Fibroblast of villous mesenchyme (primary cell): ENCODE data around the gene PALLD. TPM values are rescaled to one million over a fixed set of nuclear protein-coding genes. Genes with fewer than 3 reads are reported as not detected.
A peak's percentile ranks its signal among the peaks of the same experiment; 100 is the strongest.

Experiments
- DNase-seq: peaks from one replicate; pipeline ENCODE4 v3.0.0-alpha.2; 2010; ENCODE audit warnings: low read depth
- H3K4me3 ChIP-seq: 2 replicates; pipeline ENCODE4 v1.5.1; 2011; ENCODE audit warnings: low read depth, mild to moderate bottlenecking, low read length
- CTCF ChIP-seq: IDR thresholded peaks from 2 replicates; pipeline ENCODE4 v1.5.1; 2012; ENCODE audit warnings: low read depth, mild to moderate bottlenecking, low read length; ENCODE audit not compliant: insufficient read depth
- total RNA-seq: library from RNA; depleted of rRNA; stranded (reverse); fragments of >200 nt; gene quantifications from 2 replicates; pipeline ENCODE4 v1.2.3, GENCODE V29; 2012

PALLD gene
- total RNA-seq, 1 donor = 188 TPM

DNA sequence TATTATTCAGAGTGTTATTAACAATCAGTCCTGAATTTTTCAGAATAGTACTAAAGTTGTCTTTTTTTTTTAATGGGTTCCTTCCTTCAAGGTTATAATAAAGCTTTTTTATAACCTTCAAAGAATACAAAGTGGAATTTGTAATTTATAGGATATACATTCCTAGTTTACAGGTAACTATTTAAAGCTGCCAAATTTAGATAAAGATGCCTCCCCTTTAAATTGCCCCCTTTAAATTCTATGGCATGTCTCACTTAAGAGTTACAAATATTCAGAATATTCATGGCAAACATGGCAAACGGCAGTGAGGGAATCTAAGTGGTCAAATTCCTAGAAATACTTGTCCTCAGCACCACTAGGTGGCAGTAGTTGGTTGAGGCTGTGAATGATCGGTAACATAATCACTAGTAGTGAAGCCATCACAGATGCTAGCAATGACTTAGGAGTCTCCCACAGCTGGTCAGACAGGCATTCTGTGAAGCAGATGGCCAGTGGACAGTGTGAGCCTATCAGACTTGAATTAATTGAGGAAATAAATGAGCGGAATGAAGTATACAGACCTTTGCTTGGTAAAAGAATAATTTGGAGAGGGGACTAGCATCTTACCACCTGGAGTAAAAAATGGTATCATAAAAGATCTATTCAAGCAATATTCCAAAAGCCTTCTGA is 426.8 kb downstream of the PALLD start:
- H3K4me3 ChIP-seq = no peak overlapping the region
- peak; percentile 80 for DNase-seq
- peak; percentile 79 for TF ChIP-seq CTCF

GRCh38 chr4:168924667-168925066 is 427.8 kb downstream of the PALLD start:
- no peak for DNase-seq
- no peak for TF ChIP-seq CTCF
- H3K4me3 ChIP-seq = no peak overlapping the region

- H3K4me3 ChIP-seq = no peak overlapping the region
- no peak for TF ChIP-seq CTCF
- no peak for DNase-seq
Observed at GRCh38 chr4:168925789-168926490, 429.1 kb downstream of the PALLD start.

GRCh38 chr4:168928346-168928745 is 431.5 kb downstream of the PALLD start:
- no peak for DNase-seq
- no peak overlapping the region for H3K4me3 ChIP-seq
- no peak for TF ChIP-seq CTCF

GRCh38 chr4:168928875-168929274 is 432.0 kb downstream of the PALLD start:
- no peak for DNase-seq
- no peak overlapping the region for H3K4me3 ChIP-seq
- TF ChIP-seq CTCF = no peak

DNA sequence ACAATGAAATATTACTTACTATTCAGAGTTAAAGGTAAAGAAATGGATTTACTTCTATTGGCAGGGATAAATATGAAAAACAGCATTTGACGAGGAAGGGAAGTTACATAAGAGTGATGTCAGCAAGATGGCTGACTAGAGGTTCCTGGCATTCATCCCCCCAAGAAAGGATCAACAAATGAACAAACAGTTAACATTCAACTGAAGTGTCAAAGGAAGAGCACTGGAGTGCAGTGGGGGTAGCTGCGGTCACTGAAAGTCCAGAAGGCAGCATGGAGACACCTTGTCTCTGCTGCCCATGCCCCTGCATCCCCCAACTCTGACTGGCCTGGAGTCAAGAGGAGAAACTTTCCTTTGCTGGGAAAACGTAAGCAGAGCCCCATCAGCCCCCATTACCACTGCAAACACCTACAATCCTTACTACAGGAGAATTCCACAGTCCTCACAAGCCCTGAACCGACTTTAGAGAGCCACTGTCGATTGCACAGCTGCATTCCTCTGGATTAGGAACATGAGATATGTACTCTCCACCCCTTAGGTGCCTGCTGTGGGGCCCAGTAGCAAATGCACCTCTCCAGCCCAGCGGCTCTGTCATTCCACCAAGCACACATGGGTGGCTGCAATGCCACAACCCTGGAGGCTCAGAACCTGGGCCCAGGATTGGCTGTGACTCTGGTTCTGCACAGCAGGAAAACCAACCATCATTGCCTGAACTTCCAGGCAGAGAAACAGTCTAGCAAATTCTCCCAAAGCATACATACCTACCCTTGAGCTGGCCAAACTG is 433.8 kb downstream of the PALLD start:
- TF ChIP-seq CTCF = no peak
- no peak for DNase-seq
- no peak overlapping the region for H3K4me3 ChIP-seq
